Thyroid gland (tissue), 4 donors: ENCODE results near the gene ZNF620. TPM values are rescaled to one million over a fixed set of nuclear protein-coding genes. Genes with fewer than 3 reads are reported as not detected.

Experiments
- DNase-seq, 2 donors: peaks; one replicate each; pipeline ENCODE4 v3.0.0-alpha.2; 2019
- H3K27ac ChIP-seq, 3 donors: fragments of 200-600 bp; sonication (generic); 1 replicate in 2 of 3; 2 replicates in 1 of 3; pipeline ENCODE4 v1.5.1; 2016 to 2019; ENCODE audit warnings: mild to moderate bottlenecking in 1 of 3, moderate library complexity in 1 of 3
- H3K27me3 ChIP-seq: fragments of 200-600 bp; sonication (generic); one replicate; pipeline ENCODE4 v1.5.1; 2019
- H3K36me3 ChIP-seq, 2 donors: fragments of 200-600 bp; sonication (generic); one replicate each; pipeline ENCODE4 v1.5.1; 2016 to 2019
- H3K4me1 ChIP-seq, 2 donors: fragments of 200-600 bp; sonication (generic); one replicate each; pipeline ENCODE4 v1.5.1; 2017 to 2019
- H3K4me3 ChIP-seq, 3 donors: fragments of 200-600 bp; sonication (generic); replicated peaks in 1 of 3; 1 replicate in 2 of 3; 2 replicates in 1 of 3; pipeline ENCODE4 v1.5.1; 2016; ENCODE audit warnings: mild to moderate bottlenecking in 1 of 3
- H3K9me3 ChIP-seq: fragments of 200-600 bp; sonication (generic); one replicate; pipeline ENCODE4 v1.5.1; 2017
- POLR2A ChIP-seq, 2 donors: fragments of 450-650 bp; IDR thresholded peaks; one replicate each; pipeline ENCODE4 v1.6.1; 2017; ENCODE audit warnings: antibody characterized with exemption in 2 of 2, mild to moderate bottlenecking in 2 of 2, moderate library complexity in 1 of 2
- WGBS, 2 donors: methylation state at CpG; one replicate each; pipeline ENCODE4 v1.1.5; 2017; 5-methylcytosine and 5-hydroxymethylcytosine counted together
- intact Hi-C: fragments of 100-400 bp; cut with DNase I; formaldehyde crosslinking; loops from one replicate; pipeline ENCODE4 v1.15.1; 2023
- small RNA-seq: library from RNA; depleted of rRNA; stranded (forward); fragments of <200 nt; gene quantifications from one replicate; pipeline ENCODE3, GENCODE V24; 2016
- total RNA-seq, 4 donors: library from RNA; depleted of rRNA; stranded (reverse); fragments of >200 nt; gene quantifications; one replicate each; pipeline ENCODE4 v1.2.3, GENCODE V29; 2016
- TF ChIP-seq, protein P1 (sequence below), 6 experiments: fragments of 200-600 bp in 3 of 6; fragments of 450-650 bp in 3 of 6; sonication (generic) in 3 of 6; IDR thresholded peaks; one replicate each; pipeline ENCODE4 v1.5.1; 2016 to 2019; ENCODE audit warnings: antibody characterized with exemption in 6 of 6, mild to moderate bottlenecking in 2 of 6, inconsistent platforms in 1 of 6, moderate library complexity in 1 of 6

Gene ZNF620
- total RNA-seq, 4 donors from 2014 or later = 5.6 to 8.6 (median 7.0) TPM

DNA sequence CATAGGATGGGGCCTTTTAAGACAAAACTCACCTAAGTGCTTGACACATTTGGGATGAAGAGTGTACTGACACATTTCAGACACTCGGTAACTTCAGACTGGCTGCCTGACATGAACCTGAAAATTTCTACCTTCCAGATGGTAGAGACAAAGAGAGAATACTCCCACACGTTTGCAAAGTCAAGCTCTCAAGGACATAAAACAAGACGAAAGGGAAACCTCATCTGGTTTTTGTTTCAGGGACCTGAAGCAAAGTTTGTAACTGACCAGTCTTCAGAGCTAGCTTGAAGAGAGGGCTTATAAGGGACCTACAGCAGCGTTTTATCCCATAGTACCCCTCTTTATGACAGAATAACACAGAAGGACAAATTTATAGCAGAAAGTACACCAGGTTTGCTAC lies 60.9 kb downstream of the ZNF620 start:
- no peaks in the 10 kb centered on the region for H3K36me3 ChIP-seq
- intact Hi-C loops = no loop called here
- TF ChIP-seq, protein P1, sequence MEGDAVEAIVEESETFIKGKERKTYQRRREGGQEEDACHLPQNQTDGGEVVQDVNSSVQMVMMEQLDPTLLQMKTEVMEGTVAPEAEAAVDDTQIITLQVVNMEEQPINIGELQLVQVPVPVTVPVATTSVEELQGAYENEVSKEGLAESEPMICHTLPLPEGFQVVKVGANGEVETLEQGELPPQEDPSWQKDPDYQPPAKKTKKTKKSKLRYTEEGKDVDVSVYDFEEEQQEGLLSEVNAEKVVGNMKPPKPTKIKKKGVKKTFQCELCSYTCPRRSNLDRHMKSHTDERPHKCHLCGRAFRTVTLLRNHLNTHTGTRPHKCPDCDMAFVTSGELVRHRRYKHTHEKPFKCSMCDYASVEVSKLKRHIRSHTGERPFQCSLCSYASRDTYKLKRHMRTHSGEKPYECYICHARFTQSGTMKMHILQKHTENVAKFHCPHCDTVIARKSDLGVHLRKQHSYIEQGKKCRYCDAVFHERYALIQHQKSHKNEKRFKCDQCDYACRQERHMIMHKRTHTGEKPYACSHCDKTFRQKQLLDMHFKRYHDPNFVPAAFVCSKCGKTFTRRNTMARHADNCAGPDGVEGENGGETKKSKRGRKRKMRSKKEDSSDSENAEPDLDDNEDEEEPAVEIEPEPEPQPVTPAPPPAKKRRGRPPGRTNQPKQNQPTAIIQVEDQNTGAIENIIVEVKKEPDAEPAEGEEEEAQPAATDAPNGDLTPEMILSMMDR (IDR thresholded peaks at IDR 0.05) = no peak
- no peak for TF ChIP-seq POLR2A (IDR thresholded peaks at IDR 0.05)
- DNase-seq = no peak
- H3K4me3 ChIP-seq = no peak overlapping the region
- no peaks in the 10 kb centered on the region for H3K27me3 ChIP-seq
- H3K27ac ChIP-seq = no peak overlapping the region
- H3K9me3 ChIP-seq = no peaks in the 10 kb centered on the region
- no peaks in the 10 kb centered on the region for H3K4me1 ChIP-seq
- WGBS, 2 donors = 61 to 63% methylated on average over 4 of the region's 4 CpGs

Small RNAs within 50 kb of the gene (small RNA-seq; reads per million reads assigned to genes)
- gene RNU5B-2P = 0.28 reads per million

Other genes with a start within 250 kb of the ZNF620 start
- gene EIF1B, start 196.3 kb upstream of the ZNF620 start, total RNA-seq = 10 to 100 TPM; 20.9 to 46.1 (median 24.1) TPM
- 1 to 10 TPM; 2.1 to 5.7 (median 4.9) TPM for gene ENTPD3, start 118.9 kb upstream of the ZNF620 start, total RNA-seq
- 100 to 1,000 TPM; 272 to 723 (median 339) TPM for gene RPL14, start 48.7 kb upstream of the ZNF620 start, total RNA-seq
- gene ZNF619, start 28.9 kb upstream of the ZNF620 start, total RNA-seq = 10 to 100 TPM in 1 of 4 donors, 1 to 10 TPM in 3; 8.2 to 10.2 (median 9.7) TPM
- 10 to 100 TPM; 15.8 to 28.1 (median 23.4) TPM for gene ZNF621, start 18.9 kb downstream of the ZNF620 start, total RNA-seq